RWPE1 (cell line): ENCODE data around the gene UBE2D2.
A peak's percentile ranks its signal among the peaks of the same experiment; 100 is the strongest.
"Not testable (repeated sequence)": the region's sequence is repeated elsewhere in the genome, so short reads cannot be mapped to it uniquely, and the experiment has no call there.

ENCODE experiments used
- CTCF ChIA-PET: fragments of 350-600 bp; sonication (Branson Sonifier 250); formaldehyde crosslinking; extraction: SDS; loops from one replicate; lab custom pipeline; 2021; lab: Yijun Ruan, JAX
- POLR2A ChIA-PET: fragments of 400-600 bp; formaldehyde crosslinking; extraction: SDS; loops from one replicate; lab custom pipeline; 2020; ENCODE audit warnings: antibody characterized with exemption; ENCODE audit not compliant: low non-redundant PET; lab: Yijun Ruan, JAX
- DNase-seq: peaks from one replicate; pipeline ENCODE4 v3.0.0; 2012; ENCODE audit warnings: low spot score
- H3K27ac ChIP-seq: fragments of 450-650 bp; 2 replicates; pipeline ENCODE4 v1.5.1; 2017
- CTCF ChIP-seq: fragments of 450-650 bp; conservative IDR thresholded peaks from 2 replicates; pipeline ENCODE4 v1.5.1; 2017; ENCODE audit warnings: low read depth, mild to moderate bottlenecking

The UBE2D2 gene

DNA sequence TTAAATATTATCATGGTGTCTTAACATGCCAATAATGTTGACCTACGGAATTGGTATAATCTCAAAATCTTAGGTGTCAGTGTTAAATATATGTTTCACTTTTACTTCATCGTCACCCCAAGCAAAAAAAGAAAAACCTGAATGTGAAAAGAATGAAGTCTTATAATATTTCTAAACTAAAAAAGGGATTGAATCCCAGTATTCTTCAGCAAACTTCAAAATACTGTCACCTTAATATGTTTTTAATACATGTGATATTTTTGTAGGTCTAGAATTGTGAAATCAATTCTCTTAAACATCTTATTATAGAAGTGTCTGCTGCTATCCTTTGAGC, 14.1 kb downstream of the UBE2D2 start:
- H3K27ac ChIP-seq, result no peak overlapping the region
- TF ChIP-seq CTCF, result no peak
- ChIA-PET POLR2A (interaction anchor here (0.6 kb wide), 1 partner anchor 41 kb away, joined by 7 read pairs; no protein-coding TSS in a partner anchor), CTCF (interaction anchor here (0.6 to 1.6 kb wide), 8 partner anchors 10 to 1039 kb away, joined by 3 to 12 read pairs (median 4); no protein-coding TSS in a partner anchor)
- DNase-seq, result no peak

DNA sequence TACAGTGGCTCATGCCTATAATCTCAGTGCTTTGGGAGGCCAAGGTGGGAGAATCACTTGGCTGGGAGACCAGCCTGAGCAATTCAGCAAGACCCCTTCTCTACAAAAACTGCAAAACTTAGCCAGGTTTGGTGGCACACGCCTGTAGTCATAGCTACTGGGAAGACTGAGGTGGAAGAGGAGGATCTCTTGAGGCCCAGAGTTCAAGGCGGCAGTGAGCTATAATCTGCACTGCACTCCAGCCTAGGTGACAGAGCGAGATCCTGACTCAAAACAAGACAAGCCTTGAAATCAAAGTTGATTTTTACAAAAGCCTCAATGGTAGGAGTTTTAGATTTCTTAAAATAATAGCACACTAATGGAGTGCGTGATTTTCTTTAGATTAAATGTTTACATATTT, 14.6 kb downstream of the UBE2D2 start:
- ChIA-PET POLR2A (no interaction called here), CTCF (interaction anchor here (0.6 to 1.6 kb wide), 3 partner anchors 10 to 170 kb away, joined by 3 to 6 read pairs (median 5); no protein-coding TSS in a partner anchor)
- H3K27ac ChIP-seq, result no peak overlapping the region
- no peak for TF ChIP-seq CTCF
- DNase-seq, result no peak

GRCh38 chr5:139577689-139578290, 16.7 kb downstream of the UBE2D2 start:
- no peak for TF ChIP-seq CTCF
- no peak overlapping the region for H3K27ac ChIP-seq
- CTCF ChIA-PET, result no interaction called here
- POLR2A ChIA-PET, result no interaction called here
- no peak for DNase-seq

GRCh38 chr5:139578325-139578724, 17.2 kb downstream of the UBE2D2 start:
- ChIA-PET POLR2A (no interaction called here), CTCF (no interaction called here)
- DNase-seq, result no peak
- H3K27ac ChIP-seq, result no peak overlapping the region
- TF ChIP-seq CTCF, result no peak

DNA sequence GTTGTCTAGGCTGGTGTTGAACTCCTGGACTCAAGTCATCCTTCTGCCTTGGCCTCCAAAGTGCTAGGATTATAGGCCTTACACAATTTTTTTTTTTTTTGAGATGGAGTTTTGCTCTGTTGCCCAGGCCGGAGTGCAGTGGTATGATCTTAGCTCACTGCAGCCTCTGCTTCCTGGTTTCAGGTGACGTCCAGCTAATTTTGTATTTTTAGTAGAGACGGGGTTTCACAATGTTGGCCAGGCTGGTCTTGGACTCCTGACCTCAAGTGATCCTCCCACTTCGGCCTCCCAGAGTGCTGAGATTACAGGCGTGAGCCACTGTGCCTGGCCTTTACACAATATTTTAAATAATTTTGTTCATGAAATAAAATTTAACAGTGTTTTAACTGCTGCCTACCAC, 21.0 kb downstream of the UBE2D2 start:
- DNase-seq, POLR2A ChIA-PET, H3K27ac ChIP-seq: not testable (repeated sequence)
- CTCF ChIA-PET, result interaction anchor here (0.6 kb wide), 1 partner anchor 660 kb away, joined by 3 read pairs; no protein-coding TSS in a partner anchor

DNA sequence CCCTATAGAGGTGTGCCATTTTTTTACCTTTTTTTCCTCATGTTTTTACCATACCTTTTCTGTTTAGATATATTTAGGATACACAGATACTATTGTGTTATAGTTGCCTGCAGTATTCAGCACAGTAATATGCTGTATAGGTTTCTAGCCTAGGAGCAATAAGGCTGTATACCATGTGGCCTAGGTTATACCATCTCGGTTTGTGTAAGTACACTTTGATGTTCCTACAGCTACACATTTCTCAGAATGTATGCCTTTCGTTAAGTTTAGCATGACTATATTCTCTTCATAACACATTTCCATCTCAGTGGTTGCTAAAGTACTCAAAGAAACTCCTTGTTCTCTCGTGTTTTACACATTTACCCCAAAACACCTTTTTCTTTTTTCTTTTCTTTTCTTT, 23.0 kb downstream of the UBE2D2 start:
- DNase-seq, result no peak
- ChIA-PET POLR2A (no interaction called here), CTCF (interaction anchor here (0.6 to 1.1 kb wide), 3 partner anchors 89 to 772 kb away, joined by 3 to 4 read pairs (median 3); no protein-coding TSS in a partner anchor)
- no peak for TF ChIP-seq CTCF
- H3K27ac ChIP-seq, result no peak overlapping the region

GRCh38 chr5:139588116-139588515, 27.0 kb downstream of the UBE2D2 start:
- H3K27ac ChIP-seq, result peak overlapping the region; percentile 26
- POLR2A ChIA-PET, result interaction anchor here (0.7 kb wide), 1 partner anchor 27 kb away, joined by 9 read pairs; the partner anchor contains the start of gene UBE2D2
- CTCF ChIA-PET, DNase-seq: not testable (repeated sequence)
